ENCODE data around the gene MAGI2. TPM values are rescaled to one million over a fixed set of nuclear protein-coding genes. Genes with fewer than 3 reads are reported as not detected.

MAGI2 gene
- total and polyA plus RNA-seq, 2 experiments from 2014 or later, result 10.4 to 26.4 TPM

DNA sequence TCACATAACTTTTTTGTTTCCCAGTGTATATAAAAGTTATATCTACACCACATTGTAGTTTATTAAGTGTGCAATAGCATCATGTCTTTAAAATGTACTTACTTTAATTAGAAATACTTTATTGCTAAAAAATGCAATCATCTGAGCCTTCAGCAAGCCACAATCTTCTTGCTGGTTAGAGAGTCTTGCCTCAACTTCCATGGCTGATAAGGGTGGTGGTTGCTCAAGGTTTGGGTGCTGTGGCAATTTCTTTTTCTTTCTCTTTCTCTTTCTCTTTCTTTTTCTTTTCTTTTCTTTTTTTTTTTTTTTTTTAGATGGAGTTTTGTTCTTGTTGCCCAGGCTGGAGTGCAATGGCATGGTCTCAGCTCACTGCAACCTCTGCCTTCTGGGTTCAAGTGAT is 360.0 kb downstream of the MAGI2 start:
- Histone ChIP-seq H3K4me3 (no peak overlapping the region), H3K79me2 (replicated peaks; ENCODE audit: insufficient read depth) (no peaks in the 10 kb centered on the region), H3F3A (replicated peaks; ENCODE audit: low read depth) (no peaks in the 10 kb centered on the region), H3K27ac (ENCODE audit: low read depth) (no peak overlapping the region), H3K9me2 (ENCODE audit: insufficient read depth) (no peaks in the 10 kb centered on the region), H3K36me3 (ENCODE audit: insufficient read depth) (no peaks in the 10 kb centered on the region), H2AFZ (no peak overlapping the region), H4K20me1 (replicated peaks; ENCODE audit: insufficient read depth) (no peaks in the 10 kb centered on the region), H3K4me1 (ENCODE audit: insufficient read depth) (no peaks in the 10 kb centered on the region), H3K27me3 (ENCODE audit: insufficient read depth) (no peaks in the 10 kb centered on the region), H3K4me2 (no peak overlapping the region)
- 0 out of 3 replicates have a peak, but pooled peaks cover 9% of the 10 kb centered on the region for H3K9me3 Mint-ChIP-seq
- no peak for ATAC-seq
- H3K36me3 Mint-ChIP-seq (ENCODE audit: low read depth), result no peaks in the 10 kb centered on the region
- H3K4me3 Mint-ChIP-seq, result no peak overlapping the region
- H3K27ac Mint-ChIP-seq, result no peak overlapping the region
- DNase-seq (ENCODE audit: low spot score), result no peak
- no peaks in the 10 kb centered on the region for H3K4me1 Mint-ChIP-seq
- no peaks in the 10 kb centered on the region for H3K27me3 Mint-ChIP-seq (ENCODE audit: insufficient read depth, low read depth, poor library complexity)
- TF ChIP-seq CREB1 (CRISPR knock-in tag; IDR thresholded peaks at IDR 0.05; ENCODE audit: low read depth), result no peak
- TF ChIP-seq ZNF462 (CRISPR knock-in tag; IDR thresholded peaks at IDR 0.05), result no peak
- TF ChIP-seq EZH2 (IDR thresholded peaks at IDR 0.05; ENCODE audit: low read depth, unreplicated experiment), result no peak
- TF ChIP-seq ZNF331 (CRISPR knock-in tag; IDR thresholded peaks at IDR 0.05; ENCODE audit: low read depth), result no peak
- no peak for TF ChIP-seq CTCF (conservative IDR thresholded peaks at IDR 0.05; ENCODE audit: low read depth in 2 of 2)
- no peak for TF ChIP-seq STAT1 (IDR thresholded peaks at IDR 0.05; ENCODE audit: unreplicated experiment)
- TF ChIP-seq, protein P1, sequence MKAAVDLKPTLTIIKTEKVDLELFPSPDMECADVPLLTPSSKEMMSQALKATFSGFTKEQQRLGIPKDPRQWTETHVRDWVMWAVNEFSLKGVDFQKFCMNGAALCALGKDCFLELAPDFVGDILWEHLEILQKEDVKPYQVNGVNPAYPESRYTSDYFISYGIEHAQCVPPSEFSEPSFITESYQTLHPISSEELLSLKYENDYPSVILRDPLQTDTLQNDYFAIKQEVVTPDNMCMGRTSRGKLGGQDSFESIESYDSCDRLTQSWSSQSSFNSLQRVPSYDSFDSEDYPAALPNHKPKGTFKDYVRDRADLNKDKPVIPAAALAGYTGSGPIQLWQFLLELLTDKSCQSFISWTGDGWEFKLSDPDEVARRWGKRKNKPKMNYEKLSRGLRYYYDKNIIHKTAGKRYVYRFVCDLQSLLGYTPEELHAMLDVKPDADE (IDR thresholded peaks at IDR 0.05), result no peak
- no peak for TF ChIP-seq ZNF114 (CRISPR knock-in tag; IDR thresholded peaks at IDR 0.05)
- TF ChIP-seq JUNB (IDR thresholded peaks at IDR 0.05; ENCODE audit: unreplicated experiment), result no peak
- TF ChIP-seq POLR2AphosphoS5 (IDR thresholded peaks at IDR 0.05; ENCODE audit: low read depth), result no peak
- no peak for TF ChIP-seq REST (IDR thresholded peaks at IDR 0.05; ENCODE audit: unreplicated experiment)
- TF ChIP-seq NANOG (IDR thresholded peaks at IDR 0.05; ENCODE audit: borderline replicate concordance), result no peak
